Measurements from ENCODE around the gene JMJD4. TPM values are rescaled to one million over a fixed set of nuclear protein-coding genes. Genes with fewer than 3 reads are reported as not detected.

The JMJD4 gene
- total RNA-seq, 1 experiment from 2014 or later: 24.4 TPM

DNA sequence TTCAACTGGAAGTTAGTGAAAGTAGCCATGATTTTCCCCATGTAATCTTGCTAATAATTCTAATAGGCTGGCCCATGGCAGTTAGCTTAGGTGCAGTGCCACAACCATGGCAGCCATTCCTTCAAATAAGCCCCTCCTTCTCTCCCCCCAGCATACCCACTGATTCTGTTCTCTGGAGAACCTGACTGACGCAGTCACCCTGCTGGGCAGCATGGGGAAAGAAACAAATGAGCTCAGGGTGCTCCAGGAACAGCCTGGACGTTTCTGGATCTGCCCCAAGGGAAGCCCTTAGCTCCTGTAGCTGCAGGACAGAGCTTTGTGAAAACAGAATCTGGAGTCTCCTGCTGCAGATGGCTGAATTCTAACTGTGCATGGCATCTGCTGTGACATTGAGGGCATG, 22.7 kb upstream of the JMJD4 start:
- no peak overlapping the region for H3K23ac ChIP-seq (ENCODE audit: insufficient read length, low read depth, low read length)
- no peak overlapping the region for H2BK120ac ChIP-seq (ENCODE audit: low read depth, low read length, poor library complexity, severe bottlenecking)
- no peaks in the 10 kb centered on the region for H3K9me3 Mint-ChIP-seq
- WGBS (ENCODE audit: extremely low coverage, insufficient read length, low lambda C conversion rate): no CpG with 5 or more reads among the region's 2 CpGs
- no peak overlapping the region for H2AK5ac ChIP-seq (ENCODE audit: insufficient read length, low read length)
- peaks cover 10 to 54% (median 28%) of the 10 kb centered on the region in 3 experiments for H3K36me3 Mint-ChIP-seq (ENCODE audit: insufficient read depth in 1 of 3, low read depth in 3 of 3)
- H2BK15ac ChIP-seq (ENCODE audit: low read depth, low read length): no peak overlapping the region
- no peak overlapping the region for H3K4ac ChIP-seq (ENCODE audit: low read depth, low read length)
- no peak overlapping the region for H2AFZ ChIP-seq (ENCODE audit: low read length)
- H3K56ac ChIP-seq (ENCODE audit: insufficient read length, low read depth, low read length): no peak overlapping the region
- no peaks in the 10 kb centered on the region for H3K4me1 ChIP-seq (ENCODE audit: insufficient read depth, low read length)
- H4K20me1 ChIP-seq (ENCODE audit: control insufficient read depth, insufficient read depth, insufficient read length): no peaks in the 10 kb centered on the region
- H2BK12ac ChIP-seq (ENCODE audit: insufficient read length, low read depth, low read length): no peak overlapping the region
- H3K79me1 ChIP-seq (ENCODE audit: insufficient read depth, low read depth, low read length, poor library complexity, severe bottlenecking): peaks cover 4% of the 10 kb centered on the region
- H4K8ac ChIP-seq (replicated peaks; ENCODE audit: insufficient read length, low read depth, low read length): no peak overlapping the region
- H4K5ac ChIP-seq (ENCODE audit: insufficient read length, low read depth, low read length): no peak overlapping the region
- no peak overlapping the region for H2BK20ac ChIP-seq (ENCODE audit: low read depth, low read length, poor library complexity, severe bottlenecking)
- TF ChIP-seq, protein P1, sequence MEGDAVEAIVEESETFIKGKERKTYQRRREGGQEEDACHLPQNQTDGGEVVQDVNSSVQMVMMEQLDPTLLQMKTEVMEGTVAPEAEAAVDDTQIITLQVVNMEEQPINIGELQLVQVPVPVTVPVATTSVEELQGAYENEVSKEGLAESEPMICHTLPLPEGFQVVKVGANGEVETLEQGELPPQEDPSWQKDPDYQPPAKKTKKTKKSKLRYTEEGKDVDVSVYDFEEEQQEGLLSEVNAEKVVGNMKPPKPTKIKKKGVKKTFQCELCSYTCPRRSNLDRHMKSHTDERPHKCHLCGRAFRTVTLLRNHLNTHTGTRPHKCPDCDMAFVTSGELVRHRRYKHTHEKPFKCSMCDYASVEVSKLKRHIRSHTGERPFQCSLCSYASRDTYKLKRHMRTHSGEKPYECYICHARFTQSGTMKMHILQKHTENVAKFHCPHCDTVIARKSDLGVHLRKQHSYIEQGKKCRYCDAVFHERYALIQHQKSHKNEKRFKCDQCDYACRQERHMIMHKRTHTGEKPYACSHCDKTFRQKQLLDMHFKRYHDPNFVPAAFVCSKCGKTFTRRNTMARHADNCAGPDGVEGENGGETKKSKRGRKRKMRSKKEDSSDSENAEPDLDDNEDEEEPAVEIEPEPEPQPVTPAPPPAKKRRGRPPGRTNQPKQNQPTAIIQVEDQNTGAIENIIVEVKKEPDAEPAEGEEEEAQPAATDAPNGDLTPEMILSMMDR (conservative IDR thresholded peaks at IDR 0.05): no peak
- H3K4me3 Mint-ChIP-seq: no peak overlapping the region
- H2BK5ac ChIP-seq (ENCODE audit: insufficient read length, low read length): no peak overlapping the region
- no peak overlapping the region for H3K9ac ChIP-seq (ENCODE audit: extremely low read depth, insufficient read length, low read length)
- H3K27me3 ChIP-seq (ENCODE audit: insufficient read depth, low read length): no peaks in the 10 kb centered on the region
- H3K79me2 ChIP-seq (ENCODE audit: insufficient read depth, low read length): 0 out of 2 replicates have a peak, but pooled peaks cover 2% of the 10 kb centered on the region
- H3K27ac ChIP-seq (ENCODE audit: insufficient read length, low read depth, low read length): no peak overlapping the region
- H3K9me3 ChIP-seq (ENCODE audit: control insufficient read depth, low read depth, low read length): no peaks in the 10 kb centered on the region
- no peak for DNase-seq
- H3T11ph ChIP-seq (ENCODE audit: low read length): no peak overlapping the region
- H4K91ac ChIP-seq (ENCODE audit: insufficient read length, low read depth, low read length): no peak overlapping the region
- no peaks in the 10 kb centered on the region for H3K23me2 ChIP-seq (ENCODE audit: insufficient read length, low read depth, low read length, poor library complexity, severe bottlenecking)
- H3K18ac ChIP-seq (ENCODE audit: insufficient read length, low read depth, low read length): no peak overlapping the region
- H3K27me3 Mint-ChIP-seq (ENCODE audit: low read depth): no peaks in the 10 kb centered on the region
- no peak overlapping the region for H3K4me2 ChIP-seq (ENCODE audit: insufficient read depth, insufficient read length, low read length)
- H3K14ac ChIP-seq (ENCODE audit: insufficient read depth, low read length): no peak overlapping the region
- H3K4me1 Mint-ChIP-seq: peaks cover 4 to 12% of the 10 kb centered on the region in 2 experiments; a peak in 1 of 4 replicates
- H3K27ac Mint-ChIP-seq: peak overlapping the region in 1 of 3 experiments; percentile 93; a peak in 2 of 7 replicates

Measured in H9 (cell line).